WTC11 (cell line): ENCODE results near the gene TCF12.

Experiments used
- CREM ChIP-seq: sonication (generic); formaldehyde crosslinking; IDR thresholded peaks from 2 replicates; pipeline ENCODE4 v1.8.1; 2022; ENCODE audit warnings: mild to moderate bottlenecking, missing genetic modification reagents, moderate library complexity
- ETV6 ChIP-seq: sonication (generic); formaldehyde crosslinking; IDR thresholded peaks from 2 replicates; pipeline ENCODE4 v1.8.1; 2022; ENCODE audit warnings: mild to moderate bottlenecking, missing genetic modification reagents
- FOXJ3 ChIP-seq: sonication (generic); formaldehyde crosslinking; IDR thresholded peaks from 2 replicates; pipeline ENCODE4 v1.9.0; 2021; ENCODE audit warnings: missing genetic modification reagents, mild to moderate bottlenecking, borderline replicate concordance
- GABPB1 ChIP-seq: sonication (generic); formaldehyde crosslinking; IDR thresholded peaks from 2 replicates; pipeline ENCODE4 v1.8.1; 2023; ENCODE audit warnings: mild to moderate bottlenecking, missing genetic modification reagents
- NR1H2 ChIP-seq: sonication (generic); formaldehyde crosslinking; IDR thresholded peaks from 2 replicates; pipeline ENCODE4 v1.9.0; 2021; ENCODE audit warnings: mild to moderate bottlenecking, moderate library complexity, missing genetic modification reagents
- NR3C1 ChIP-seq: sonication (generic); formaldehyde crosslinking; conservative IDR thresholded peaks from 2 replicates; pipeline ENCODE4 v1.8.1; 2023; ENCODE audit warnings: low read depth, mild to moderate bottlenecking, missing genetic modification reagents
- OVOL2 ChIP-seq: fragments of 250-450 bp; sonication (Bioruptor Pico); IDR thresholded peaks from 2 replicates; pipeline ENCODE4 v1.9.0; 2021; ENCODE audit warnings: mild to moderate bottlenecking, borderline replicate concordance
- SOX15 ChIP-seq: fragments of 250-450 bp; sonication (Bioruptor Pico); IDR thresholded peaks from 2 replicates; pipeline ENCODE4 v1.9.0; 2021; ENCODE audit warnings: mild to moderate bottlenecking
- TF ChIP-seq, protein P1 (sequence below): sonication (generic); formaldehyde crosslinking; IDR thresholded peaks from 2 replicates; pipeline ENCODE4 v1.8.0; 2022; ENCODE audit warnings: mild to moderate bottlenecking, missing genetic modification reagents
- TF ChIP-seq, protein P2 (sequence below): fragments of 200-600 bp; IDR thresholded peaks from 2 replicates; pipeline ENCODE4 v1.8.0; 2022; ENCODE audit warnings: antibody characterized with exemption
- TF ChIP-seq, protein P3 (sequence below): sonication (generic); formaldehyde crosslinking; IDR thresholded peaks from 2 replicates; pipeline ENCODE4 v1.8.1; 2023; ENCODE audit warnings: mild to moderate bottlenecking, moderate library complexity, missing genetic modification reagents
- TF ChIP-seq, protein P4 (sequence below): sonication (generic); formaldehyde crosslinking; IDR thresholded peaks from 2 replicates; pipeline ENCODE4 v1.8.1; 2023; ENCODE audit warnings: mild to moderate bottlenecking, missing genetic modification reagents, moderate library complexity
- TF ChIP-seq, protein P5 (sequence below): sonication (generic); formaldehyde crosslinking; IDR thresholded peaks from 2 replicates; pipeline ENCODE4 v1.8.0; 2022; ENCODE audit warnings: mild to moderate bottlenecking, missing genetic modification reagents

DNA sequence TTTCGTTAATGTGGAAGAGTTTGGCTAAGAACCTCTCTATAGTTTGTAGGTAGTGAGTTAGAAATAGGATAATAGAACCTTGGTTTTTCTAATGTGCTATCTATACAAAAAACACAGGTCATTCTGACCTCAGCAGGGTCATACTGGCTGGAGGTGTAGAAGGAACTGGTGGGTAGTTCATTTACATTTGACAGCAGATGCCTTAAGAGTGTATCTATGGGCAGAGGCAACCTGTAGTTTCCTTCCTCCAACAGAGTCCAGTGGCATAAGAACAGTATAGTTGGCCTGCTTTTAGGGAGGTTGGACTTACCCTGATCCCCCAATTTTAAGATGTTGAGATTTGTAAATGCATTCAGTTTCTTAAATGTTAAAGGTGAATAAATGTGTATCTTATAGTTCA is 152.2 kb downstream of the TCF12 start:
- TF ChIP-seq, protein P1, sequence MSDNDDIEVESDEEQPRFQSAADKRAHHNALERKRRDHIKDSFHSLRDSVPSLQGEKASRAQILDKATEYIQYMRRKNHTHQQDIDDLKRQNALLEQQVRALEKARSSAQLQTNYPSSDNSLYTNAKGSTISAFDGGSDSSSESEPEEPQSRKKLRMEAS (CRISPR knock-in tag): no peak
- TF ChIP-seq OVOL2 (CRISPR knock-in tag) (no peak), CREM (no peak), ETV6 (no peak), GABPB1 (CRISPR knock-in tag) (no peak), NR1H2 (CRISPR knock-in tag) (no peak), FOXJ3 (no peak), NR3C1 (CRISPR knock-in tag) (no peak), SOX15 (CRISPR knock-in tag) (no peak)
- TF ChIP-seq, protein P2, sequence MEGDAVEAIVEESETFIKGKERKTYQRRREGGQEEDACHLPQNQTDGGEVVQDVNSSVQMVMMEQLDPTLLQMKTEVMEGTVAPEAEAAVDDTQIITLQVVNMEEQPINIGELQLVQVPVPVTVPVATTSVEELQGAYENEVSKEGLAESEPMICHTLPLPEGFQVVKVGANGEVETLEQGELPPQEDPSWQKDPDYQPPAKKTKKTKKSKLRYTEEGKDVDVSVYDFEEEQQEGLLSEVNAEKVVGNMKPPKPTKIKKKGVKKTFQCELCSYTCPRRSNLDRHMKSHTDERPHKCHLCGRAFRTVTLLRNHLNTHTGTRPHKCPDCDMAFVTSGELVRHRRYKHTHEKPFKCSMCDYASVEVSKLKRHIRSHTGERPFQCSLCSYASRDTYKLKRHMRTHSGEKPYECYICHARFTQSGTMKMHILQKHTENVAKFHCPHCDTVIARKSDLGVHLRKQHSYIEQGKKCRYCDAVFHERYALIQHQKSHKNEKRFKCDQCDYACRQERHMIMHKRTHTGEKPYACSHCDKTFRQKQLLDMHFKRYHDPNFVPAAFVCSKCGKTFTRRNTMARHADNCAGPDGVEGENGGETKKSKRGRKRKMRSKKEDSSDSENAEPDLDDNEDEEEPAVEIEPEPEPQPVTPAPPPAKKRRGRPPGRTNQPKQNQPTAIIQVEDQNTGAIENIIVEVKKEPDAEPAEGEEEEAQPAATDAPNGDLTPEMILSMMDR: no peak
- TF ChIP-seq, protein P3, sequence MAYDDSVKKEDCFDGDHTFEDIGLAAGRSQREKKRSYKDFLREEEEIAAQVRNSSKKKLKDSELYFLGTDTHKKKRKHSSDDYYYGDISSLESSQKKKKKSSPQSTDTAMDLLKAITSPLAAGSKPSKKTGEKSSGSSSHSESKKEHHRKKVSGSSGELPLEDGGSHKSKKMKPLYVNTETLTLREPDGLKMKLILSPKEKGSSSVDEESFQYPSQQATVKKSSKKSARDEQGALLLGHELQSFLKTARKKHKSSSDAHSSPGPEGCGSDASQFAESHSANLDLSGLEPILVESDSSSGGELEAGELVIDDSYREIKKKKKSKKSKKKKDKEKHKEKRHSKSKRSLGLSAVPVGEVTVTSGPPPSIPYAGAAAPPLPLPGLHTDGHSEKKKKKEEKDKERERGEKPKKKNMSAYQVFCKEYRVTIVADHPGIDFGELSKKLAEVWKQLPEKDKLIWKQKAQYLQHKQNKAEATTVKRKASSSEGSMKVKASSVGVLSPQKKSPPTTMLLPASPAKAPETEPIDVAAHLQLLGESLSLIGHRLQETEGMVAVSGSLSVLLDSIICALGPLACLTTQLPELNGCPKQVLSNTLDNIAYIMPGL (CRISPR knock-in tag): no peak
- TF ChIP-seq, protein P4, sequence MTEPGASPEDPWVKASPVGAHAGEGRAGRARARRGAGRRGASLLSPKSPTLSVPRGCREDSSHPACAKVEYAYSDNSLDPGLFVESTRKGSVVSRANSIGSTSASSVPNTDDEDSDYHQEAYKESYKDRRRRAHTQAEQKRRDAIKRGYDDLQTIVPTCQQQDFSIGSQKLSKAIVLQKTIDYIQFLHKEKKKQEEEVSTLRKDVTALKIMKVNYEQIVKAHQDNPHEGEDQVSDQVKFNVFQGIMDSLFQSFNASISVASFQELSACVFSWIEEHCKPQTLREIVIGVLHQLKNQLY (CRISPR knock-in tag): no peak
- TF ChIP-seq, protein P5, sequence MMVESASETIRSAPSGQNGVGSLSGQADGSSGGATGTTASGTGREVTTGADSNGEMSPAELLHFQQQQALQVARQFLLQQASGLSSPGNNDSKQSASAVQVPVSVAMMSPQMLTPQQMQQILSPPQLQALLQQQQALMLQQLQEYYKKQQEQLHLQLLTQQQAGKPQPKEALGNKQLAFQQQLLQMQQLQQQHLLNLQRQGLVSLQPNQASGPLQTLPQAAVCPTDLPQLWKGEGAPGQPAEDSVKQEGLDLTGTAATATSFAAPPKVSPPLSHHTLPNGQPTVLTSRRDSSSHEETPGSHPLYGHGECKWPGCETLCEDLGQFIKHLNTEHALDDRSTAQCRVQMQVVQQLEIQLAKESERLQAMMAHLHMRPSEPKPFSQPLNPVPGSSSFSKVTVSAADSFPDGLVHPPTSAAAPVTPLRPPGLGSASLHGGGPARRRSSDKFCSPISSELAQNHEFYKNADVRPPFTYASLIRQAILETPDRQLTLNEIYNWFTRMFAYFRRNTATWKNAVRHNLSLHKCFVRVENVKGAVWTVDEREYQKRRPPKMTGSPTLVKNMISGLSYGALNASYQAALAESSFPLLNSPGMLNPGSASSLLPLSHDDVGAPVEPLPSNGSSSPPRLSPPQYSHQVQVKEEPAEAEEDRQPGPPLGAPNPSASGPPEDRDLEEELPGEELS (CRISPR knock-in tag): no peak
